Right lobe of liver (tissue), 4 donors: ENCODE results near the gene SLC4A4.

Source experiments
- CTCF ChIP-seq, 4 donors: fragments of 200-600 bp in 3 of 4; fragments of 450-650 bp in 1 of 4; IDR thresholded peaks; one replicate each; pipeline versions ENCODE4 v1.5.1 to v1.8.0; 2016 to 2022; ENCODE audit warnings: antibody characterized with exemption in 4 of 4, mild to moderate bottlenecking in 2 of 4
- POLR2A ChIP-seq: fragments of 450-650 bp; IDR thresholded peaks from one replicate; pipeline ENCODE4 v1.6.1; 2017; ENCODE audit warnings: antibody characterized with exemption, mild to moderate bottlenecking
- donor health status: DM: no; HTN: no; CAD: no.
- donor health status: DM: no; HTN: no; CAD: no.
- donor health status: DM: no; HTN: yes; CAD: no.

GRCh38 chr4:71294301-71294700, 44.5 kb upstream of the SLC4A4 start:
- TF ChIP-seq CTCF (IDR thresholded peaks at IDR 0.05) (no peak), POLR2A (no peak)
